ENCODE measurements around the gene SH2D4B.

The SH2D4B gene

DNA sequence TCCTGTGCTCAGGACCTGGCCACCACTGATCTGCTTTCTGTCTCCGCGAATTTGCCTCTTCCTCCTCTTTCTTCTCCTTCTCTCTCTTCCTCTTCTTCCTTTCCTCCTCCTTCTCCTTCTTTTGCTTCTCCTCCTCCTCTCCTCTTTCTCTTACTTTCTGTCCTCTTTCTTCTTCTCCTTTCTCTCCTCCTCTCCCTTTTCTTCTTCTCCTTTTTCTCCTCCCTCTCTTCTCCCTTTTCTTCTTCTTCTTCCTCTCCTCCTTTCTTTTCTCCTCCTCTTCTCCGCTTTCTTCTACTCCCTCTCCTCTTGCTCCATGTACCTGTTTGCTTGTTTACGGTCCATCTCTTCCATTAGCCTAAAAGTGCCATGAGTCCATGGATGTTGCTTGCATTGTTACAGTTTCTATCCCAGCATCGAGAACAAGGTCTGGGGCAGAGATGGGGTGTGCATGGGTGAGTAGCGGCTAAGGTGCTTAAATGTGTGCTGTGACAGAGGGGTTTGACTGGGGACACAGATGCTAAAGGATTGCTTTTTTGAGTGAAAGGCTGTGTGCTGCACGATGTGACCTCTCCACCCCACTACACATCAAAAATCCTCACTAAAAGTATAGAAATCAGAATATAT is 7.7 kb downstream of the SH2D4B start:
- DNase-seq: no peak

DNA sequence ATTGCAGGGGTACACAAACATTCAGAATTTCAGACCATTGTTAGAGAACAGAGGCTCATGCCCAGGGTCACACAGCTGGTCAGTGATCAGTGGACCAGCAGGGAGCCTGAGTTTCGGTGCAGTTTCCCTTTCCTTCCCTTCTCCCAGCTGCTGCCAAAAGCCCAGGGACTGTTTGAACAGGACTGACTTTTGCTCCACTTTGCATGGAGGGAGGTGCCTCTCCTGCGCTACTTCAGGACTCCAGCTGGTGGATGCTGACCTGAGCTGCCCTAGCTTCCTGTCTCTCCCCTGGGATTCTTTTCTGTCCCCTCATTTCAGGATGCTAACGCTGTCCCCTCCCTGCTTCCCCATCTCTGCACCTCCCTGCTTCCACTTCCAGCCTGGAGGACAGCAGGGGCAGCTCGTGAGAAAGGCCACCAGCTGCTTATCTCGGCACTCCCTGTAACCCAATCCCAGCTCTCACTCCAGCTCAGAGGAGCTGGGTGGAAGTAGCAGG is 14.5 kb downstream of the SH2D4B start:
- DNase-seq: no peak

DNA sequence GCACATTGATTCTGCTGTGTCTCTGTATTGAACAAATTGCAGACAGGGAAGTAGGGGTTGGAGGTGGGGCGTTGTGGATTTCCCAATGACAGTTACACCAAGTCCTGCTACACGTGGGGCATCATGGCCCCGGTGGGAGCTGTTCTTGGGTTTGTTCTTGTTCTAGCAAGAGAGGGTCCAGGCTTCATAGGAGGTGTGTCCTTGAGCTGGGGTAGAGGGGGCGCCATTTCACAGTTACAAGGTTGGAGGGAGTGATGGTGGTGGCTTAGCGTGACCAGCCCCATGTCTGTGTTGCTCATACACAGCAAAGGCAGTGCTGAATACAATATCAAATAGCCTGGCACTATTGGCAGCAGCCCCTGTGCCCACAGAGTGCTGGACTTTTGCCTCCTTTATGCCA is 15.7 kb downstream of the SH2D4B start:
- DNase-seq: no peak

DNA sequence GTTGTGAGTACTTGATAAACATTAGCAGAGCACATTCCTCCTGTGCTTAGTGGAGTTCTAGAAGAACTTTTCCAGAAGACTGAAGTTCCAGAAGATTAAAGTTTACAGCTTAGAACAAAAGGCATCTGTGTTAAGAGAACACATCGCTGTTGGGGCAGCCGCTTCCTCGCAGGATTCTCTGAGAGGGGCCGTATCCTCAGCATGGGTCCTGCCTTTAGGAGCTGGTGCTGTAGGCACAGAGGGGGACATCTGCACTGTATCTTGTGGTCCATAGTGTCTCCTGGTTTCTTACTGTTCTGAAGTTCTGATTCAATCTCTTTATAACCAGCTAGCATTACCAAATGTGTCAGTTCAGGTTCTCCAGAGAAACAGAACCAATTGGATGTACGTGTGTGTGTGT is 16.3 kb downstream of the SH2D4B start:
- no peak for DNase-seq

DNA sequence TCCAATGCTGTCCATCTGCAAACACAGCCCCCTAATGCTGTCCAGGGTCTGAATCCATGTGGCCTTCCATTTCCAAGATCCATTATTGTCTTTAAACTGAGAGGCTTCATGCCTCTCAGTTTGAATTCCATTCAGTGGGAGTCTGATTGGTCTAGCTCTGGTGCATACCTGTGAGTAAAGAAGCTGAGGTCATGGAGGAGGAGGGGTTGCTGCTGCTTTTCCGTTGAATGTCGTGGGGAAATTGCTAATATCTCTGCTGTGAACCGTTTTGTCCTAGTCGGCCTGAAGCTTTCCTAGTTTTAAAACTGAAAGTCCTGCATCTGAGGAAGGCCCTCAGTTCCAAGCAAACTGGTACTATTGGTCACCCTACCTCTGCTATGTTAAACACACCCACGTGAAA is 17.7 kb downstream of the SH2D4B start:
- no peak for DNase-seq

DNA sequence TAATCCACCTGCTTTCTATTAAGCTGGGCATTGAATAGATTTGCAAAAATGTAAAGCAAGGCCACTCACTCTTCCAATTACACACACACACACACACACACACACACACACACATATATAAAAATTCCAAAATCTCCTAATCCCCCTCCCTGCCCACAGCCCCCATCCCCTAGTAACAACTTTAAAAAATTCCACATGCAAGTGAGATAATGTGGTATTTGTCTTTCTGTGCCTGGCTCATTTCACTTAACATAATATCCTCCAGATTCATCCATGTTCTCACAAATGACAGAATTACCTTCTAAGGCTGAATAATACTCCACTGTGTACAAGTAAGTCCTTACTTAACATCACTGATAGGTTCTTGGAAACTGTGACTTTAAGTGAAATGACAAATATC is 24.2 kb downstream of the SH2D4B start:
- DNase-seq: no peak

DNA sequence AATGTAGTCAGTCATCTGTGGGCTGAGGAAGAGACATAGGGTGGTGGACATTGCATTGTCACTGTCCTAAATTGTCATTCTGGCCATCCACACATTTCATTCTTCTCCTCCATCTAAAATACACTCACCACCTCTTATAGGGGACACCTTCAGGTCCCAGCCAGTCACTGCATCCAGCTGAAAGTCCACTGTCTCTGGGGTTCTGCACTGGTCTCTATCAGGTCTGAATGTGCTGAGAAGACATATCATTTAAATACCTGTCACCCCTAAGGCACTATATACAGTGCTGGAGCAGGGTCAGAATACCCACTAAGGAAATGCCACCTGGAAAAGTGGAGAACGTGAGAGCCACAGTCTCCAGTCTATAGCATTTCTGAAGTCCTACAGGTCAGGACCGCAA is 29.6 kb downstream of the SH2D4B start:
- DNase-seq: no peak

DNA sequence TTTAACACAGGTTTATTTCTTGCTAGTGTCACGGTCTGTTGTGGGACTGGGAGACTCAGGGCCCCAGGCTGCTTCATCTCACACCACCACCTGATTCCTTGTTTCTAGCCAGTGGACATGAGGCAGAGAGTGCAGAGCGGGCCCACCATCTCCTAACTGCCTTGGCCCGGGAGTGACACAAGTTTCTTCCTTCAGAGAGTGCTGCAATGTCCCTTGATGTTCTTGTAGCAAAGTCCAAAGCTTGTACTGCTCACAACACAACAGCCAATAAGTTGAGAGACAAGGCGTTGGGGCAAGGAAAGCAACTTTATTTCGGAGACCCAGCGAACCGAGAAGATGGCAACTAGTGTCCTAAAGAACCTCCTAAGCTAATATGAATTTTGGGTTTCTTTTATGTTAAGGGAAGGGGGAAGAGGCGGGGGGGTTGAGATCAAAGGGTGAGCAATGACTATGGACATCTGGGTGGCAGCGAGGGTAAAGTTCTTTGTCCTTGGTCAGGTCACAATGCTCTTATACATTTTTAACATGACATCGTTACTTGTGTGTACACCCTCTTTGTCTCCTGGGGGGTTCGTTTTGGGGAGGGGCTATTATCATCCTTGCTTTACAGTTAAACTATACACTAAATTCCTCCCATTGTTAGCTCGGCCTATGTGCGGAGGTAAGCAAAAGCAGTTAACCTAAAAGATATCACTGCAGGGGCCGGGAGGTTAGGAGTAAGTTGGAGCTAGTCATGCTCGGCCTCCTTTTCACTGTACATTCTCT is 31.6 kb downstream of the SH2D4B start:
- DNase-seq: no peak

DNA sequence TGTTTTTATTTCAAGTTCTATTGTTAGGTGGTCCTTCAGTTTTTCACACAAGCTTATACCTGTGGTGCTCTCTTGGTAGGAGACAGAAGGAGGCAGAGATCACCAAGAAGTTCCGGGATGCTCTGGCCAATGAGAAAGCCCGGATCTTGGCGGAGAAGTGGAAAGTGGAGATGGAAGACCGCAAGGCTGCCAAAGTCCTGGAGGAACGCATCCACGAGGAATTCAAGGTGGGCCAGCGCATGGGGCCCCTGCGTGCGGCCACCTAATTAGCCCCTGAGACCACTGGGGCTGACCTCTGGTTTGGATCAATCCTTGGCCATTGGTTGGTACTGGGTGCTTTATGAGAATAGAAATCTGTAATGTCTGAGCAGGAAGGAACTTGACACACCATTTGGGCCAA is 33.6 kb downstream of the SH2D4B start:
- DNase-seq: no peak

DNA sequence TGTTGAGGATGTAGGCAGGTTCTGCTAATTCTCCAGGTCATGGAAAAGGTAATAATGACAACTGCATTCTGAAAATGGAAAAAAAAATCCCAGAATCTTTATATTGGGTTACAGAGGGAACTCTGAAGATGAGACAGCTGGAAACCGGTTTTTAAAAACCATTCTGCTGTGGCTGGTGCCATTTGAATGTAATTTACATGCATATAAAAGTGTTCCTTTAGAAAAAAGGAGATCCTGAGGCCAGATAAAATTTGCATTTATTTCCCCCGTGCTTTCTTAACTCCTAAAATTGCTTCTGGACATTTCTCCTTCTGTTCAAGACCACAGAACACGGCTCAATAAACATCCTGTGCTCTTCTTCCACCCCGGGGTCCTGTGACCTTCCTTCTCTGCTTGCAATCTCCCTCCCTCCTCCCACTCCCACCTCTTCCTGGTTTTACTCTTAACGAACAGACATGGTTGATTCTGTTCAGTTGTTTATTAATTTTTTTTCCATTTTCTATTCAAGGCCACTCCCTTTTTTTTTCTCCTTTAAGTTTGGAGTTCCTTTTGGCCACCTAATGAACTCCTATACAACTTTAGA is 41.6 kb downstream of the SH2D4B start:
- DNase-seq: no peak

DNA sequence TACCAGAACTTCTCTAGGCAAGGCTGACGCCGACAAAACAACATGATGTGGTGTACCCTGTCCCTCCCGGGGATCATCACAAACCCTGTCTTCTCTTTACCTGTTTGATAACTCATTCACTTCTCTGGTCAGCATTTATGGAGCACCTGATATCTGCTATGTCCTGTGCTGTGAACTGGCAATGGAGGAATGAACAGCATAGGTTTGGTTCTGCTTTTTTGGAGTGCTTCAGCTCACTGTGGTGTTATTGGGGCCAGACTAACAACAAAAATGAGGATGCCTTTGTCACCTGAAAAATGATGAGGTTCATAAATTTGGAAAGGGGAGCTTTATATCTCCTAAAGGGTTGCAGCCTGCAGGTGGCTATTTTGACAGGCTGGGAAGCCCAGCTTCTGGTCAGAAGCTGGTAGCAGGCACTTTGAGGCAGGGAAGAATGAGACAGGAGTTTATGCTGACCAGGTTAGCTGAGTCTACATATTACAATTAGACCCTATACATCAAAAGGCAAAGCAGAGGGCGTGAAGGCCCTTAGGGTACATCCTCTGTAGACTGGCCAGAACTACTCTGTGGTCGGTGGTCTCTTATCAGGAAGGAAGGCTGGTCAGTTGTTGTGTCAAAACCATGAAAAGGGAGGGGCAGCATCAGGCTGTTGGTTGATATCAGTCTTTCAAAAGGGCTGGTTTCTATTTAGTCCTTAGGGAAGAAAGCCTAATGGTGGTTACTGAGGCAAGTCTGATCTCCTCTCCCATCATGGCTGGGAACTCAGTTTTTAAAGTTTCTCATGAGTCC is 42.3 kb downstream of the SH2D4B start:
- DNase-seq: no peak

DNA sequence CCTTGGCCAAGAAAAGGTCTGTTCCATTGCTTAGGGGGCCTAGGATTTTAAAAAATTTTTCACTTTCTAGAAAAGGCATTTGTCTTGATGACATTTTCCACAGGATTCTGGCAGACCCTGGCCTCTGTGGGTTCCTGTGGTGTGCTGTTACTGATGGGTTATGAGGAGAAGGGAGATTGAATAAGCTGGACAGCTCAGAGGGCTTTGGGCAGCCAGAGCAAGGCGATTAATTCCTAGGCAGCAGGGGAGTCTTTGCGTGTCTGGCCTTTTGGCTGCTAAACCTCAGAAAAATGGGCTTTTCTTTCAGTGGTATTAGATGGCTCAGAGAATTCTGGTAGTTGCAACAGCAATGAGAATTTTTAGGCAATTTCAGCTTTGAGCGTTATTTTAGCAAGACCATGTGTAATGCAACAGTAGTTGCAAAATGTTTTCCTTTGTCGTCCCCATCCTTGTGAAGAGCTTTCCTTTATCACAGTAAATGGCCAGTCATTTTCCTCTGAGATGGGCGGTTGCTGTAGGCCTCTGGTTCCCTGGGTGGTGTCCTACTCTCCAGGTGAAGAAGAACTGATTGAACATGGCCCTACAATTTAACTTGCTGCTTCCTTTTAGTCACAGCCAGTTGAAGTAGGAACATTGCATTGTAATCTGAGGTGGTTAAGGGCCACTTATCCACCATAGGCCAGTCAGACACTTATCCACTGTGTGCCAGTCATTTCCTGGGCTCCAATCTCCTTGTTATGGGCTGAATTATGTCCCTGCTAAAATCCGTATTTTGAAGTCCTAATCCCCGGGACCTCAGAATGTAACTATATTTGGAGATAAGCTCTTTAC is 43.2 kb downstream of the SH2D4B start:
- peak; percentile 6 for DNase-seq

DNA sequence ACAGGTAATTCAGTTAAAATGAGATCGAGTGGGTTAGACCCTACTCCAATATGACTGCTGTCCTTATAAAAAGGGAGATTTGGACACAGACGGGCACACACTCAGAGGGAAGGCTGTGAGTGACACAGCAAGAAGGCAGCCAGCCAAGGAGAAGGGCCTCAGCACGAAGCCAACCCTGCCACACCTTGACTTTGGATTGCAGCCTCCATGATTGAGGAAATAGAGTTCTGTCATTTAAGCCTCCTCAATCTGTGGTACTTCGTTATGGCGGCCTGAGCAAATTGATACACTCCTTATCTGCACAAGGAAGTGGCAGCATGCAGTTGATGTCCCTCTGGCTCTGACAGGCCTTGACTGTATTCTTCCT is 43.8 kb downstream of the SH2D4B start:
- DNase-seq: no peak

DNA sequence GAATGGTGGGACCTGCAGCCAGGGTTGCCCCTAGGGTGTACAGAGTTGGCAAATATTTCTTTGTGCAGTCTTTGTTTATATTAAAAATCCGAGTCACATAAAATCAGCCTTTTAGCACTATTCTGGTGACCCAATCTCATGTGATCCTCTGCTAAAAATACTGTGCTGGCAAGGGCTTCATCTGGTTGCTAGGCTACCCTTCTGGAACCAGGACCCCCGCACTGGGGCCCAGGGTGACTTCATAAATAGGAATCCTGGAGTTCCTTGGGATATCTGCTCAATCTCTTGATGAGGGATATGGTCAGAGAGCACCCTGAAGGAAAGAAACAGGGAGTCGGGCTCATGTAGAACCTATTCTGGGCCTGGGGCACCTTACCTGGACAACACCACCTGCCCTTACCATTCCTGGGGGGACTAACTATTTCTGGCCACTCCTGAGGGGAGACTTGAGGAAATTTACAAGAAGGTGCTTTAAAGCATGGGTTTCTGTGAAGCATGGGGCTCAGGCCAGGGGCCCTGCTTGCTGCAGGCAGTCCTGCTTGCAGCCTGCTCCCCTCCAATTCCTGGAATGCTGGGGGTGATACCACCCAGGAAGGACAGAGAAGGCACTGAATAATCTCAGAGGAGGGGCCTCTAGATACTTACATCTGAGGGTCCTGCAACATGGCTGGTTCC is 44.7 kb downstream of the SH2D4B start:
- DNase-seq: no peak

DNA sequence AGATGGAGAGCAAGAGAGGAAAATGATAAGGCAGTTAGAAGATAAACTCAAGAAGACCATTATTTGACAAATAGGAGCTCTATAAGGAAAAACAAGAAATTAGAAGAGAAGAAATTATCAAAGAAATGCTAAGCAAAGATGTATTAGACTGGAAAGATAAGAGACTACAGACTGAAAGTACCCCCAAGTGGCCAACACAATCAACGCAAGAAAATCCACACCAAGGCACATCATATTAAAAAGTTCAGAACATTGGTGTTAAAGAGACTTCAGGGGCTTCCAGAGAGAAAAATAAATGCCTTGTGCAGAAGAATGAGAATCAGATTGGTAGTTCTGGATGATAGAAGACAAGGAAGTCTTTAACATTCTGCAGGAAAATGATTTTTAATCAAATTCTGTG is 46.0 kb downstream of the SH2D4B start:
- no peak for DNase-seq

DNA sequence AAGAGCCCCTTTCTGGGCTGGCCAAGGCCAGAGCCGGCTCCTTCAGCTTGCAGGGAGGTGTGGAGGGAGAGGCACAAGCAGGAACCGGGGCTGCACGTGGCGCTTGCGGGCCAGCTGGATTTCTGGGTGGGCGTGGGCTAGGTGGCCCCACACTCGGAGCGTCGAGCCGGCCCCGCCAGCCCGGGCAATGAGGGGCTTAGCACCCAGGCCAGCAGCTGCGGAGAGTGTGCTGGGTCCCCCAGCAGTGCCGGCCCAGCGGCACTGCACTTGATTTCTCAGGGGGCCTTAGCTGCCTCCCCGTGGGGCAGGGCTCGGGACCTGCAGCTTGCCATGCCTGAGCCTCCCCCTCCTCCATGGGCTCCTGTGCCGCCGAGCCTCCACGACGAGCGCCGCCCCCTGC is 48.1 kb downstream of the SH2D4B start:
- DNase-seq: no peak

DNA sequence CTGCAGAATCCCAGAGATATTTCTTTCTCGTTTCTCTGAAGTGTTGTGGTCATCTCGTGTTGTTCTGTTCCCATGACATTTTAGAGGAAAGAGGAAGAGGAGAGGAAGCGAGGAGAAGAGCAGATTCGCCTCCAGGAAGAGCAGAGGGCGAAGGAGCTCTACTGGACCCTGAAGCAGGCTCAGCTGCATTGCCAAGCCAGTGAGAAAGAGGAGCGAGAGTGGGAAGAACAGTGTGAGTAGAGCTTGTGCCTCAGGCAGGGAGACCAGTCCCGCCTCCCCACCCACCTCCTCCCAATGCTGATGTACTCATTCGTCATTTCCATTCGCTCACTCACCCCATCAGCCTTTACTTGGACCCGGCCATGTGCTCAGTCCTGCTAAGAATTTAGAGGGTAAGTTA is 50.8 kb downstream of the SH2D4B start:
- DNase-seq: no peak

DNA sequence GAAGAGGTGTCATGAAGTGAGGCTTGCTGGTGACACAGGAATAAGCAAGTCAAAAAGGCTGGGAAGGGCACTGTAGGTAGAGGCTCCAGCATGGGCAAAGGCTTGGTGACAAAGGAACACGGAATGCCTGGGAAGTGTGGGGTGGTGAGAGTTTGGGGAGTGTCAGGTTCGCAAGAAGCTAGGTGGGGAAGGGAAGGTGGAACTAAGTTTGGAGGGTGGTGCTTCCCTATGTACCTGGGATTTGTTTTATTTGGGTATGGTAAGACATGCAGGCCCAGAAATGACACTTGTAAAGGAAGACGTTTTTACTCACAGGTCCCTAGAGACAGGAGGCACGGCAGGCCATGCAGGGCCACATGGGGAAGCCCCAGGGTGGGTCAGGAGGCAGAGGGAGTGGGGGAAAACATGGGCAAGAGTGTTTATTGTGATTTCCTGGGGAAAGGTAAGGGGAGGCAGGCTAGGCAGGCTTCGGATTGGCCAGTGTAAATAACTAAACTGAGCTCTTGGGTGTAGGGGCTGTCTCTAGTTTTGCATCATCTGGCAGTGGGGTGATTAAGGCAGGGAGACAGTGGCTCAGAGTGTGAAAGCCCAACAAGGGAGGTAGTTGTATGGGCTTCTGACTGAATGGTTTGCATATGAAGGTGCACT is 52.1 kb downstream of the SH2D4B start:
- no peak for DNase-seq

DNA sequence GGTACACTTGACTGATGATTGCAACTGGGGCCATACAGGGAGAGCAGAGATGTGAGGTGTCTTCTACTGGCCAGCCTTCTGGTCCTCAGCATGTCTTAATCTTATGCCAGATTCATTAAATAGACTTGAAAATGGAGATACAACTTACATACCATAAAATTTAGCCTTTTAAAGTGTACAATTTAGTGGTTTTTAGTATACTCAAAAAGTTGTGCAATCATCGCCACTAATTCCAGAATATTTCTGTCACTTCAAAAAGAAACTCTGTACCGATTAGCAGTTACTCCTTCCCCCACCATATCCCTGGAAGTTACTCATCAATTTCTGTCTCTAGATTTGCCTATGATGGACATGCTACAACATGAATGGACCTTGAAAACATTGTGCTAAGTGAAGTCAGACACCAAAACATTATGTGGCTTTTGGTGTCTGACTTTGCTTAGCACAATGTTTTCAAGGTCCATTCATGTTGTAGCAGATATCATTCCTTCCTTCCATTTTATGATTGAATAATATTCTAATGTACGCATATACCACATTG is 53.0 kb downstream of the SH2D4B start:
- no peak for DNase-seq

DNA sequence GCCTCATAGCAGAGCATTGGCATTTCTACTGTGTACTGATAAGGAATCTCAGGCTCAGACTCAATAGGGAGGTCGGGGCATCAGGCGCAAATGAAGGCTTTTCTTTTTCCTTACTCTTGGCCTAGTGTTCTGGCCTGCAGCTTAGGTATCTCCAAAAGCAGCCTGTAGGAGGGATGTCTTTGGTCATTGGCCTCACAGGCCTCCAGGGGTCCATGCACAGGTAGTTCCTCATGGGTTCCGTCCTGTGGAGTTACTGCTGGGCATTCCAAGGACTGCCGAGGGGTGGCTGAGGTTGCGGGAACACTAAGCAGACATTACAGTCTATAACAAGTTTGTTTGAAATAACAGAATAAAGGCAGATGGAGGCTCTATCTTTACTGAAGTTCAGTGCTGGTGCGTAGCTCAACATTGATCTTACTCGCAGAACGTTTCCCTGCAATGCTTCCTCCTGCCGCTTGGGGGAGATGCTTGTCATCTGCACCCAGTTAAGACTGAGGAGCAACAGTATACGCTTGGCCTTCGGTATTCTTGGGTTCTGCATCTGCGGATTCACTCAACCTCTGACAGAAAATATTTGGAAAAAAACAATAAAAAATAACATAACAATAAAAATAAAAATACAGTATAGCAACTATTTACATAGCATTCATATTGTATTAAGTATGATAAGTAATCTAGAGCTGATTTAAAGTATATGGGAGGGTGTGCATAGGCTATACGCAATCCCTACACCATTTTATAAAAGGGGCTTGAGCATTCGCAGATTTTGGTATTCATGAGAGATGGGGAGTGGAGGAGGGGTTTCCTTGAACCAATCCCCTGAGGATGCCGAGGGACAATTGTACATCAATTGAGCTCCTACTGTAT is 58.9 kb downstream of the SH2D4B start:
- peak; percentile 24 for DNase-seq
